Activated CD8-positive, alpha-beta T cell treated with anti-CD3 and anti-CD28 coated beads, Interleukin-2, amount 10 ng/mL, durations not matched to agents 7 days and 5 days (primary cell): ENCODE measurements around the gene SLC1A2. TPM values are rescaled to one million over a fixed set of nuclear protein-coding genes. Genes with fewer than 3 reads are reported as not detected.

Source experiments
- ATAC-seq: fragments of 150-1000 bp; cut with Tn5 transposase; one replicate; pipeline ENCODE4 v1.10.0; 2021; ENCODE audit warnings: moderate library complexity
- CTCF ChIA-PET: fragments of 350-600 bp; sonication (Branson Sonifier 250); formaldehyde crosslinking; loops from one replicate; lab custom pipeline; 2021; ENCODE audit warnings: antibody characterized with exemption; lab: Charles Lee
- POLR2A ChIA-PET: fragments of 350-600 bp; sonication (Branson Sonifier 250); formaldehyde crosslinking; loops from one replicate; lab custom pipeline; 2021; ENCODE audit warnings: antibody characterized with exemption; lab: Charles Lee
- DNase-seq: peaks from one replicate; pipeline ENCODE4 v3.0.0-alpha.2; 2020
- H3K27ac Mint-ChIP-seq: one replicate; pipeline ENCODE4 v1.8.0; 2021; ENCODE audit warnings: mild to moderate bottlenecking, mixed read lengths
- H3K27me3 Mint-ChIP-seq: one replicate; pipeline ENCODE4 v1.8.0; 2021; ENCODE audit warnings: low read depth, mixed read lengths
- H3K36me3 Mint-ChIP-seq: one replicate; pipeline ENCODE4 v1.8.0; 2021; ENCODE audit warnings: low read depth, mixed read lengths
- H3K4me1 Mint-ChIP-seq: one replicate; pipeline ENCODE4 v1.8.0; 2021; ENCODE audit warnings: low read depth, mixed read lengths
- H3K4me3 Mint-ChIP-seq: one replicate; pipeline ENCODE4 v1.8.0; 2021; ENCODE audit warnings: mild to moderate bottlenecking, mixed read lengths
- H3K9me3 Mint-ChIP-seq: one replicate; pipeline ENCODE4 v1.8.0; 2022; ENCODE audit warnings: mixed read lengths; ENCODE audit not compliant: insufficient read depth
- total RNA-seq, 2 experiments: library from RNA; stranded (reverse); gene quantifications; one replicate each; pipeline ENCODE4 v1.2.3, GENCODE V29; 2021

Gene SLC1A2
- total RNA-seq, 2 experiments from 2014 or later, result not detected

- Mint-ChIP-seq H3K4me1 (no peaks in the 10 kb centered on the region), H3K36me3 (no peaks in the 10 kb centered on the region), H3K27me3 (peaks cover 64% of the 10 kb centered on the region), H3K9me3 (no peaks in the 10 kb centered on the region), H3K27ac (no peak overlapping the region), H3K4me3 (no peak overlapping the region)
- CTCF ChIA-PET, result interaction anchor here (1.4 kb wide), 1 partner anchor 14 kb away, joined by 4 read pairs; no protein-coding TSS in a partner anchor
- no peak for DNase-seq
- POLR2A ChIA-PET, result no interaction called here
- no peak for ATAC-seq
Observed at GRCh38 chr11:35426351-35426750, 7.0 kb upstream of the SLC1A2 start.

- peaks cover 68% of the 10 kb centered on the region for H3K27me3 Mint-ChIP-seq
- DNase-seq (no peak), ATAC-seq (no peak)
- H3K4me3 Mint-ChIP-seq, result no peak overlapping the region
- no peaks in the 10 kb centered on the region for H3K36me3 Mint-ChIP-seq
- H3K9me3 Mint-ChIP-seq, result no peaks in the 10 kb centered on the region
- no peaks in the 10 kb centered on the region for H3K4me1 Mint-ChIP-seq
- ChIA-PET POLR2A (no interaction called here), CTCF (interaction anchor here (1.4 kb wide), 1 partner anchor 13 kb away, joined by 3 read pairs; no protein-coding TSS in a partner anchor)
- no peak overlapping the region for H3K27ac Mint-ChIP-seq
Observed at GRCh38 chr11:35425603-35426212, 6.3 kb upstream of the SLC1A2 start.

GRCh38 chr11:35424157-35424940, 5.0 kb upstream of the SLC1A2 start:
- no peak for ATAC-seq
- no peaks in the 10 kb centered on the region for H3K9me3 Mint-ChIP-seq
- POLR2A ChIA-PET, result no interaction called here
- no peak overlapping the region for H3K27ac Mint-ChIP-seq
- H3K4me3 Mint-ChIP-seq, result no peak overlapping the region
- CTCF ChIA-PET, result interaction anchor here (1.4 kb wide), 1 partner anchor 12 kb away, joined by 3 read pairs; no protein-coding TSS in a partner anchor
- no peak for DNase-seq
- no peaks in the 10 kb centered on the region for H3K36me3 Mint-ChIP-seq
- H3K4me1 Mint-ChIP-seq, result peaks cover 7% of the 10 kb centered on the region
- H3K27me3 Mint-ChIP-seq, result peaks cover 71% of the 10 kb centered on the region

GRCh38 chr11:35420371-35420770, 1.0 kb upstream of the SLC1A2 start:
- peaks cover 15% of the 10 kb centered on the region for H3K4me1 Mint-ChIP-seq
- no peaks in the 10 kb centered on the region for H3K36me3 Mint-ChIP-seq
- no peak for DNase-seq
- no peak overlapping the region for H3K27ac Mint-ChIP-seq
- ChIA-PET CTCF (interaction anchor here (1.5 kb wide), 1 partner anchor 9 kb away, joined by 3 read pairs; no protein-coding TSS in a partner anchor), POLR2A (no interaction called here)
- H3K4me3 Mint-ChIP-seq, result peak overlapping the region; percentile 40
- peaks cover 77% of the 10 kb centered on the region for H3K27me3 Mint-ChIP-seq
- ATAC-seq, result no peak
- H3K9me3 Mint-ChIP-seq, result no peaks in the 10 kb centered on the region

GRCh38 chr11:35419830-35420333, 524 bp upstream of the SLC1A2 start:
- no peaks in the 10 kb centered on the region for H3K9me3 Mint-ChIP-seq
- H3K36me3 Mint-ChIP-seq, result no peaks in the 10 kb centered on the region
- H3K27ac Mint-ChIP-seq, result no peak overlapping the region
- peak overlapping the region; percentile 40 for H3K4me3 Mint-ChIP-seq
- H3K4me1 Mint-ChIP-seq, result peaks cover 15% of the 10 kb centered on the region
- peaks cover 77% of the 10 kb centered on the region for H3K27me3 Mint-ChIP-seq
- ChIA-PET POLR2A (interaction anchor here (0.8 kb wide), 1 partner anchor 503 kb away, joined by 3 read pairs; the partner anchor contains the start of gene PDHX), CTCF (interaction anchor here (1.5 kb wide), 1 partner anchor 9 kb away, joined by 3 read pairs; no protein-coding TSS in a partner anchor)
- ATAC-seq, result peak; percentile 24
- no peak for DNase-seq

- H3K4me1 Mint-ChIP-seq, result peaks cover 15% of the 10 kb centered on the region
- H3K27ac Mint-ChIP-seq, result no peak overlapping the region
- no peaks in the 10 kb centered on the region for H3K36me3 Mint-ChIP-seq
- ATAC-seq, result peak; percentile 73
- H3K4me3 Mint-ChIP-seq, result peak overlapping the region; percentile 58
- POLR2A ChIA-PET, result interaction anchor here (0.8 kb wide), 1 partner anchor 502 kb away, joined by 3 read pairs; the partner anchor contains the start of gene PDHX
- CTCF ChIA-PET, result no interaction called here
- DNase-seq, result no peak
- peaks cover 81% of the 10 kb centered on the region for H3K27me3 Mint-ChIP-seq
- H3K9me3 Mint-ChIP-seq, result no peaks in the 10 kb centered on the region
Observed at GRCh38 chr11:35418282-35419183, 825 bp downstream of the SLC1A2 start.

- no peak for DNase-seq
- no peak overlapping the region for H3K27ac Mint-ChIP-seq
- ChIA-PET CTCF (no interaction called here), POLR2A (interaction anchor here (0.6 kb wide), 1 partner anchor 480 kb away, joined by 3 read pairs; no protein-coding TSS in a partner anchor)
- H3K27me3 Mint-ChIP-seq, result peaks cover 61% of the 10 kb centered on the region
- no peaks in the 10 kb centered on the region for H3K36me3 Mint-ChIP-seq
- H3K4me3 Mint-ChIP-seq, result no peak overlapping the region
- no peak for ATAC-seq
- H3K9me3 Mint-ChIP-seq, result no peaks in the 10 kb centered on the region
- peaks cover 14% of the 10 kb centered on the region for H3K4me1 Mint-ChIP-seq
Observed at GRCh38 chr11:35415487-35415886, 3.9 kb downstream of the SLC1A2 start.

- DNase-seq (no peak), ATAC-seq (no peak)
- ChIA-PET CTCF (no interaction called here), POLR2A (interaction anchor here (0.6 kb wide), 2 partner anchors 160 to 480 kb away, joined by 3 read pairs; no protein-coding TSS in a partner anchor)
- H3K4me1 Mint-ChIP-seq, result peaks cover 10% of the 10 kb centered on the region
- no peaks in the 10 kb centered on the region for H3K9me3 Mint-ChIP-seq
- no peaks in the 10 kb centered on the region for H3K36me3 Mint-ChIP-seq
- H3K27me3 Mint-ChIP-seq, result peaks cover 58% of the 10 kb centered on the region
- no peak overlapping the region for H3K4me3 Mint-ChIP-seq
- no peak overlapping the region for H3K27ac Mint-ChIP-seq
Observed at GRCh38 chr11:35414776-35415175, 4.6 kb downstream of the SLC1A2 start.

- no peak for DNase-seq
- Mint-ChIP-seq H3K27ac (no peak overlapping the region), H3K4me3 (no peak overlapping the region), H3K36me3 (no peaks in the 10 kb centered on the region), H3K9me3 (no peaks in the 10 kb centered on the region), H3K4me1 (peaks cover 8% of the 10 kb centered on the region), H3K27me3 (peaks cover 57% of the 10 kb centered on the region)
- ATAC-seq, result no peak
- ChIA-PET POLR2A (interaction anchor here (0.6 kb wide), 1 partner anchor 159 kb away, joined by 3 read pairs; no protein-coding TSS in a partner anchor), CTCF (no interaction called here)
Observed at GRCh38 chr11:35414311-35414710, 5.0 kb downstream of the SLC1A2 start.

- ChIA-PET CTCF (interaction anchor here (1.1 kb wide), 1 partner anchor 487 kb away, joined by 3 read pairs; no protein-coding TSS in a partner anchor), POLR2A (no interaction called here)
- Mint-ChIP-seq H3K36me3 (no peaks in the 10 kb centered on the region), H3K27me3 (peaks cover 54% of the 10 kb centered on the region), H3K4me3 (no peak overlapping the region), H3K9me3 (no peaks in the 10 kb centered on the region), H3K4me1 (peaks cover 6% of the 10 kb centered on the region), H3K27ac (no peak overlapping the region)
- ATAC-seq (no peak), DNase-seq (no peak)
Observed at GRCh38 chr11:35413598-35413997, 5.8 kb downstream of the SLC1A2 start.

GRCh38 chr11:35412285-35412684, 7.1 kb downstream of the SLC1A2 start:
- no peak for DNase-seq
- Mint-ChIP-seq H3K4me1 (no peaks in the 10 kb centered on the region), H3K4me3 (no peak overlapping the region), H3K27ac (no peak overlapping the region), H3K9me3 (no peaks in the 10 kb centered on the region), H3K36me3 (no peaks in the 10 kb centered on the region), H3K27me3 (peaks cover 41% of the 10 kb centered on the region)
- POLR2A ChIA-PET, result no interaction called here
- CTCF ChIA-PET, result interaction anchor here (1.1 to 1.7 kb wide), 9 partner anchors 9 to 825 kb away, joined by 3 to 7 read pairs (median 4); no protein-coding TSS in a partner anchor
- ATAC-seq, result no peak
